Ovary (tissue), 9 donors: ENCODE results near the gene PLCB1. TPM values are rescaled to one million over a fixed set of nuclear protein-coding genes. Genes with fewer than 3 reads are reported as not detected.

Experiments
- DNase-seq, 5 donors: peaks; one replicate each; pipeline ENCODE4 v3.0.0-alpha.2; 2019 to 2020
- H3K27ac ChIP-seq, 2 donors: fragments of 200-600 bp; one replicate each; pipeline versions ENCODE4 v1.5.1 to v1.8.0; 2019 to 2022
- H3K27me3 ChIP-seq: fragments of 200-600 bp; one replicate; pipeline ENCODE4 v1.8.0; 2022
- H3K36me3 ChIP-seq: fragments of 200-600 bp; sonication (generic); one replicate; pipeline ENCODE4 v1.5.1; 2019
- H3K4me1 ChIP-seq: one replicate; pipeline ENCODE4 v1.8.1; 2013; ENCODE audit warnings: mild to moderate bottlenecking, moderate library complexity; ENCODE audit not compliant: insufficient read depth
- H3K4me3 ChIP-seq: fragments of 200-600 bp; sonication (generic); one replicate; pipeline ENCODE4 v1.5.1; 2017
- H3K9me3 ChIP-seq, 2 donors: fragments of 200-600 bp in 1 of 2; sonication (generic) in 1 of 2; one replicate each; pipeline versions ENCODE4 v1.5.1 to v1.8.1; 2013 to 2019; ENCODE audit warnings: mild to moderate bottlenecking in 1 of 2, moderate library complexity in 1 of 2
- EP300 ChIP-seq: sonication (generic); formaldehyde crosslinking; IDR thresholded peaks from one replicate; pipeline ENCODE4 v1.6.1; 2017; ENCODE audit warnings: antibody characterized with exemption
- POLR2A ChIP-seq: fragments of 450-650 bp; IDR thresholded peaks from one replicate; pipeline ENCODE4 v1.6.1; 2017; ENCODE audit warnings: antibody characterized with exemption, mild to moderate bottlenecking, moderate library complexity
- WGBS, 3 donors: extraction: QIAGEN DNeasy Blood & Tissue Kit in 1 of 3; methylation state at CpG; one replicate each; pipeline versions ENCODE4 v1.1.5 to v1.1.7; 2013 to 2017; 5-methylcytosine and 5-hydroxymethylcytosine counted together
- intact Hi-C, 4 donors: fragments of 100-400 bp; cut with DNase I; formaldehyde crosslinking; loops; one replicate each; pipeline versions ENCODE4 v1.11.0 to v1.15.1; 2022 to 2023
- polyA plus RNA-seq, 2 donors: library from polyadenylated mRNA; stranded (reverse); fragments of 200-250 nt in 1 of 2; fragments of 350-450 nt in 1 of 2; fragmentation: Illumina TruSeq in 1 of 2; extraction: RNeasy Lipid Tissue Mini Kit (QIAGEN cat#74804) in 1 of 2; gene quantifications; one replicate each; pipeline ENCODE4 v1.2.3, GENCODE V29; 2013 to 2014
- total RNA-seq, 7 donors: library from RNA; depleted of rRNA in 2 of 7; stranded (reverse); fragments of >200 nt in 2 of 7; fragmentation: NEBNext Ultra II Directional in 3 of 7; extraction: Animal tissue kit (Norgen Biotek cat#: 25700) in 3 of 7; gene quantifications; one replicate each; pipeline versions ENCODE4 v1.1.0 to v1.2.4, GENCODE V29; 2016 to 2023
- TF ChIP-seq, protein P1 (sequence below), 3 donors: fragments of 450-650 bp in 2 of 3; fragments of 200-600 bp in 1 of 3; IDR thresholded peaks; one replicate each; pipeline versions ENCODE4 v1.5.1 to v1.8.0; 2016 to 2022; ENCODE audit warnings: antibody characterized with exemption in 3 of 3, mild to moderate bottlenecking in 1 of 3
- donor health status: DM: no; HTN: no; CAD: no; lungs with moderate emphysema.
- donor health status: DM: no; HTN: no; CAD: no.
- donor health status: Bipolar disorder and iron deficiency.
- donor health status: DM: yes; HTN: yes; CAD: no.
- donor health status: DM: no; HTN: no; CAD: no.
- donor health status: DM: yes; HTN: yes; CAD: no.

Gene PLCB1
- total and polyA plus RNA-seq, 9 donors = 2.9 to 29.5 (median 9.0) TPM

DNA sequence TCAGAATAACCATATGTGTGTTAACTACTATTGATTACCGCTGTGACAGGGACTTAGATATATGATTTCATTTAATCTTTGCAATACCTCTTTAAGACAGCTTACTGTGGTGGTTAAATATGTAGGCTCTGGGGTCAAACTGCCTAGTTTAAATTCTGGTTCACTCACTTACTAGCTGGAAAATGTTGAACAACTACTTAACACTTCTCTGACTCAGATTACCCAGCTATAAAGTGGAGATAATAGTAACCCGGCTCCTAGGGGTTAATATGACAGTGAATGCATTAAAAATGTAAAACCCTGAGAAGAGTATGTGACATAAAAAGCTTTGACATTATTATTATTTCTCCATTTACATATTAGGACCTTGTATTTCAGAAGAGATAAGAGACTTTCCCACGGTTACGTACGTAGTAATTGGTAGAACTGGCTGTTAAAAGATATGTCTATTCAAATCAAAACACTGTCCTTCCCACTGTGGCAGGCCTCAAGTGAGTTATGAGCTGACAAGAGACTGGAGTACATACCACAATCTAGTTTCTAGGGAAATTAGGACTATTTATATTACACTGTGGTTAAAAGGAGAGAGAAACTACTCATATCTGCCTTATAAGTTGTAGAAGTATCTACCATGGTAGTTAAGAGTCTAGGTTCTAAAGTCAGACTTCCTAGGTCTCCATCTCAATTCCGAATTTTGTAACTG, 4.4 kb upstream of the PLCB1 start:
- H3K4me1 ChIP-seq = no peaks in the 10 kb centered on the region
- H3K27me3 ChIP-seq = no peaks in the 10 kb centered on the region
- no peaks in the 10 kb centered on the region for H3K36me3 ChIP-seq
- TF ChIP-seq POLR2A = no peak
- no peak for TF ChIP-seq EP300
- TF ChIP-seq, protein P1, sequence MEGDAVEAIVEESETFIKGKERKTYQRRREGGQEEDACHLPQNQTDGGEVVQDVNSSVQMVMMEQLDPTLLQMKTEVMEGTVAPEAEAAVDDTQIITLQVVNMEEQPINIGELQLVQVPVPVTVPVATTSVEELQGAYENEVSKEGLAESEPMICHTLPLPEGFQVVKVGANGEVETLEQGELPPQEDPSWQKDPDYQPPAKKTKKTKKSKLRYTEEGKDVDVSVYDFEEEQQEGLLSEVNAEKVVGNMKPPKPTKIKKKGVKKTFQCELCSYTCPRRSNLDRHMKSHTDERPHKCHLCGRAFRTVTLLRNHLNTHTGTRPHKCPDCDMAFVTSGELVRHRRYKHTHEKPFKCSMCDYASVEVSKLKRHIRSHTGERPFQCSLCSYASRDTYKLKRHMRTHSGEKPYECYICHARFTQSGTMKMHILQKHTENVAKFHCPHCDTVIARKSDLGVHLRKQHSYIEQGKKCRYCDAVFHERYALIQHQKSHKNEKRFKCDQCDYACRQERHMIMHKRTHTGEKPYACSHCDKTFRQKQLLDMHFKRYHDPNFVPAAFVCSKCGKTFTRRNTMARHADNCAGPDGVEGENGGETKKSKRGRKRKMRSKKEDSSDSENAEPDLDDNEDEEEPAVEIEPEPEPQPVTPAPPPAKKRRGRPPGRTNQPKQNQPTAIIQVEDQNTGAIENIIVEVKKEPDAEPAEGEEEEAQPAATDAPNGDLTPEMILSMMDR (IDR thresholded peaks at IDR 0.05) = no peak
- no peak overlapping the region for H3K27ac ChIP-seq
- no peak for DNase-seq
- intact Hi-C loops = loop anchor here in 1 of 4 donors (10.0 kb wide), 1 partner anchor 257 kb away; no protein-coding TSS in a partner anchor
- no peaks in the 10 kb centered on the region for H3K9me3 ChIP-seq
- 84 to 88% (median 84%) methylated on average over 6 of the region's 6 CpGs for WGBS, 3 donors
- no peak overlapping the region for H3K4me3 ChIP-seq

DNA sequence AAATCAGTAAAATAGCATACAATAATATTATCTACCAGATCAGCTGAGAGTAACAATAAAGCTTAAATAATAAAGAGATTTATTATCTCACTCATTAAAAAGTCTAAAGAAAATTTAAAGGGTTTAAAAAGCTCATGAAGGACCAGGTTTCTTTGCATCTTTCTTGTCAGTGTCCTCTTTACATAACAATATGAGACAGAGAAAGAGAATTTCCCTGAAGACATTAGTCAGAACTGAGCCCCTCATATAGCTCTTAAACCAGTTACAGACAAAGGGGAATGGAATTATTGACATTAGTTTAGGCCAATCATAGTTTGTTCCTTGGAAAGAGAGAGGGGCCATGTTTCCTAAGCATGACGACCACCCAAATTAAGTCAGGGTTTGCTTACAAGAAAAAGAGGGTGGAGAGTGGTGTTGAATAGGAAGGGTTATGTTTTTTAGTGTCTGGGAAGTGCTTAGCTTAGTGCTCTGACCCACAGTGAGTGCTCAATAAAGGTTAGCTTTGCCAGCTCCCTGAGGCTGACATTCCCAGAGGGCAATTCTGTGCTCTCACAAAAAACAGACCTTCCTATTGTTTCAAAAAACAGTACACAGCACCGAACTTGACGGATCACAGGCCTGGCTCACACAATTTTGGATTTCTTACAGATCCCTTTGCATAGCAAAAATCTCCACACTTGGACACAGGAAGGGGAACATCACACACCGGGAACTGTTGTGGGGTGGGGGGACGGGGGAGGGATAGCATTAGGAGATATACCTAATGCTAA, 3.6 kb upstream of the PLCB1 start:
- Histone ChIP-seq H3K4me1 (peaks cover 5% of the 10 kb centered on the region), H3K27me3 (no peaks in the 10 kb centered on the region), H3K4me3 (no peak overlapping the region), H3K27ac (no peak overlapping the region), H3K36me3 (no peaks in the 10 kb centered on the region), H3K9me3 (no peaks in the 10 kb centered on the region)
- WGBS, 3 donors = 80 to 82% (median 80%) methylated on average over 5 of the region's 5 CpGs
- intact Hi-C loops = loop anchor here in 1 of 4 donors (10.0 kb wide), 1 partner anchor 256 kb away; no protein-coding TSS in a partner anchor
- no peak for DNase-seq
- TF ChIP-seq EP300 (no peak), POLR2A (no peak)
- TF ChIP-seq, protein P1 (IDR thresholded peaks at IDR 0.05) = no peak

DNA sequence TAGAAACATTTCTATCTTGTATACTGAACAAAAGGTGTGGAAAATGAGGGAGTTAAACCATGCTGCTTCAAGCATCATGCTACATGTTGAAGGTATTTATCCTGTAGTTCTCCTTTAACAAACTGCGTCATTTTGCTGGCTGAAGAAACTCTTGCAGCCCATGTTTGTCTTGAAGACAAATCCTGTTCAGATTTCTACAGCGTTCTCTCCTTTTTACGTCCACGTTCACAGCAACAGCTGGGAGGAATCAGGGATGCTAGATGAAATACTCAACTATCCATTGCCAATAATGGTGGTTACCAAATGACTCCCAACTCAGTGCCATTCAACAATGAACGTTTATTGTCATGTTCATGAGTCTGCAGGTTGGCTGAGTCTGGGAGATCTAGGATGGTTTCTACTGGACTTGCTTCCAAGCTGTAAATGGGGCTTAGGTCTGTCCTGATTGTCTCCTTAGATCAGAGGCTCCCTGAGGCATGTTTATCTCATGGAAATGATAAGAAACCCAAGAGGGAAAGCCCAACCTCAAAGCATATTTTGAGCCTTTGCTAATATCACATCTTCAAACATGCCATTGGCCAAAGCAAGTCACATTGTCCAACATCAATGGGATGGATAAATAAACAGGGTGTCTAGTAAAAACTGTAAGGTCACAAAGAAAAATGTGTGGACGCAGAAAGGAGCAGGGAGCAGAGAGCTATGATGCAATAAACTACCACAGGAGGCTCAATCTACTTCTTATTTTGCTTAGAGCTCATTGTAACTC, 2.7 kb upstream of the PLCB1 start:
- Histone ChIP-seq H3K27me3 (no peaks in the 10 kb centered on the region), H3K4me3 (no peak overlapping the region), H3K4me1 (peaks cover 5% of the 10 kb centered on the region), H3K9me3 (no peaks in the 10 kb centered on the region), H3K36me3 (no peaks in the 10 kb centered on the region), H3K27ac (no peak overlapping the region)
- intact Hi-C loops = loop anchor here in 1 of 4 donors (10.0 kb wide), 1 partner anchor 255 kb away; no protein-coding TSS in a partner anchor
- TF ChIP-seq, protein P1 (IDR thresholded peaks at IDR 0.05) = no peak
- TF ChIP-seq POLR2A (no peak), EP300 (no peak)
- no peak for DNase-seq
- WGBS, 3 donors = 55 to 61% (median 58%) methylated on average over 6 of the region's 6 CpGs

DNA sequence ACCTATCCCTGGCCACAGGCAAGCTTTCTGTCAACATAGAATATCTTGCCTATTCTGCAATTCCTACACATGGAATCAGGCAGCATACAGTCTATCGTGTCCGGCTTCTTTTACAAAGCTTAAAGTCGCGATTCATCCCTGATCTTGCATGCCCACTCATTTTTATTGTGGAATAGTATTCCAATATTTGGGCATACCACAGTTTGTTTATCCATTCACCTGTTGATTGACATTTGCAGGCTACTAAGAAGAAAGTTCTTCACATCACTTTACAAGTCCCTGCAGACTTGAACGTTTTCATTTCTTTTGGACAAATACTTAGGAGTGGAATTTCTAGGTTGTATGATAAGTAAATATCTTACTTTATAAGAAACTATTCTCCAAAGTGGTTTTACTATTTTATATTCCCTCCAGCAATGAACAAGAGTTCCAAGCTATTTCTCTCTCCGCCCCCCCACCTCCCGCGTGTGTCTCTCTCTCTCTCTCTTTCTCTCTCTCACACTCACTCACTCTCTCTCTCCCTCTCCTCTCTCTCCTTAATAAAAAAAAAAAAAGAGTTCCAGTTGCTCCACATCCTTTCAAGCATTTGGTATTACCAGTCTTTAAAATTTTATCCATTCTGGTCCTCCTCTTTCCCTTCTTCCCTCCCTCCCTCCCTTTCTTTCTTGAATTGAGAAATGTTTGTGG, 1.1 kb upstream of the PLCB1 start:
- Histone ChIP-seq H3K27ac (no peak overlapping the region), H3K4me3 (peak overlapping the region; percentile 55)
- WGBS, 3 donors = 67 to 73% (median 72%) methylated on average over 8 of the region's 8 CpGs

More for the DNA sequence above, 1.1 kb upstream of the PLCB1 start:
- DNase-seq = no peak
- H3K9me3 ChIP-seq = no peaks in the 10 kb centered on the region
- H3K4me1 ChIP-seq = peaks cover 5% of the 10 kb centered on the region
- no peaks in the 10 kb centered on the region for H3K36me3 ChIP-seq
- intact Hi-C loops = loop anchor here in 3 of 4 donors (5.0 to 10.0 kb wide), 2 partner anchors 254 to 261 kb away; no protein-coding TSS in a partner anchor
- no peak for TF ChIP-seq EP300
- TF ChIP-seq POLR2A = no peak
- TF ChIP-seq, protein P1 (IDR thresholded peaks at IDR 0.05) = no peak
- H3K27me3 ChIP-seq = no peaks in the 10 kb centered on the region
